AG04450 (cell line): ENCODE measurements around the gene SCO2. TPM values are rescaled to one million over a fixed set of nuclear protein-coding genes. Genes with fewer than 3 reads are reported as not detected.

Source experiments
- CTCF ChIA-PET: fragments of 300-600, 350-600 bp; formaldehyde crosslinking; extraction: SDS; loops from one replicate; lab custom pipeline; 2022; ENCODE audit warnings: antibody characterized with exemption, inconsistent platforms; lab: Charles Lee
- POLR2A ChIA-PET: fragments of 350-600 bp; formaldehyde crosslinking; extraction: SDS; loops from one replicate; lab custom pipeline; 2021; ENCODE audit warnings: antibody characterized with exemption, inconsistent platforms; lab: Yijun Ruan, JAX
- DNase-seq: peaks from one replicate; pipeline ENCODE4 v3.0.0-alpha.2; 2011; ENCODE audit warnings: low read depth, low spot score
- H3K27ac ChIP-seq: one replicate; pipeline ENCODE4 v1.5.1; 2012; ENCODE audit warnings: low read depth, low read length, control low read depth
- H3K27me3 ChIP-seq: one replicate; pipeline ENCODE4 v1.6.0; 2012; ENCODE audit warnings: low read length; ENCODE audit not compliant: control insufficient read depth, insufficient read depth
- H3K4me3 ChIP-seq: 2 replicates; pipeline ENCODE4 v1.5.1; 2011; ENCODE audit warnings: mild to moderate bottlenecking, low read depth, low read length, control low read depth
- H3K9me3 ChIP-seq: 2 replicates; pipeline ENCODE4 v1.5.1; 2012; ENCODE audit warnings: low read length; ENCODE audit not compliant: control insufficient read depth, insufficient read depth
- CTCF ChIP-seq: IDR thresholded peaks from 2 replicates; pipeline ENCODE4 v1.5.1; 2011; ENCODE audit warnings: low read depth, low read length, control low read depth, inconsistent platforms
- polyA plus RNA-seq: library from polyadenylated mRNA; depleted of rRNA; stranded (reverse); fragments of >200 nt; gene quantifications from 2 replicates; pipeline ENCODE4 v1.2.3, GENCODE V29; 2011

The SCO2 gene
- polyA plus RNA-seq, 1 experiment, result 0.15 TPM

GRCh38 chr22:50479721-50480120 is 45.7 kb downstream of the SCO2 start:
- Histone ChIP-seq H3K4me3 (no peak overlapping the region), H3K9me3 (peaks cover 4% of the 10 kb centered on the region; the same call in 1 of the 2 replicates), H3K27ac (no peak overlapping the region), H3K27me3 (peaks cover 23% of the 10 kb centered on the region)
- POLR2A ChIA-PET, result no interaction called here
- CTCF ChIA-PET, result no interaction called here
- no peak for DNase-seq
- TF ChIP-seq CTCF, result no peak

GRCh38 chr22:50477923-50478322 is 47.5 kb downstream of the SCO2 start:
- no peak for TF ChIP-seq CTCF
- H3K9me3 ChIP-seq, result peaks cover 4% of the 10 kb centered on the region; the same call in 1 of the 2 replicates
- peaks cover 23% of the 10 kb centered on the region for H3K27me3 ChIP-seq
- H3K27ac ChIP-seq, result no peak overlapping the region
- ChIA-PET CTCF (no interaction called here), POLR2A (interaction anchor here (0.6 kb wide), 1 partner anchor 87 kb away, joined by 6 read pairs; no protein-coding TSS in a partner anchor)
- DNase-seq, result no peak
- no peak overlapping the region for H3K4me3 ChIP-seq

GRCh38 chr22:50476868-50477267 is 48.5 kb downstream of the SCO2 start:
- Histone ChIP-seq H3K27me3 (peaks cover 18% of the 10 kb centered on the region), H3K4me3 (no peak overlapping the region), H3K27ac (no peak overlapping the region), H3K9me3 (no peaks in the 10 kb centered on the region; the same call in 1 of the 2 replicates)
- ChIA-PET CTCF (no interaction called here), POLR2A (no interaction called here)
- TF ChIP-seq CTCF, result no peak
- no peak for DNase-seq

- ChIA-PET CTCF (no interaction called here), POLR2A (no interaction called here)
- no peak for DNase-seq
- Histone ChIP-seq H3K9me3 (no peaks in the 10 kb centered on the region; the same call in 1 of the 2 replicates), H3K4me3 (no peak overlapping the region), H3K27me3 (peaks cover 11% of the 10 kb centered on the region), H3K27ac (peak overlapping the region; percentile 39)
- TF ChIP-seq CTCF, result no peak
Measured at GRCh38 chr22:50475652-50476002, 49.8 kb downstream of the SCO2 start.

GRCh38 chr22:50474710-50475651 is 50.4 kb downstream of the SCO2 start, which contains the start of gene SBF1:
Gene SBF1, minus strand, starts transcription at chr22:50475035. Its CDS starts 195 bp downstream, at chr22:50474840.
- TF ChIP-seq CTCF, result no peak
- DNase-seq, result peak; percentile 48
- CTCF ChIA-PET, result no interaction called here
- POLR2A ChIA-PET, result interaction anchor here (0.5 to 0.7 kb wide), 2 partner anchors 100 to 156 kb away, joined by 4 to 6 read pairs; no protein-coding TSS in a partner anchor
- Histone ChIP-seq H3K27ac (peak within 1 kb of the TSS; percentile 75), H3K4me3 (peak within 1 kb of the TSS; percentile 69), H3K27me3 (peaks cover 5% of the 10 kb centered on the region), H3K9me3 (no peaks in the 10 kb centered on the region; the same call in 1 of the 2 replicates)
